Tibial artery (tissue), 4 donors: Measurements from ENCODE around the gene PPAT.
A peak's percentile ranks its signal among the peaks of the same experiment; 100 is the strongest.
"Not testable (repeated sequence)": the region's sequence is repeated elsewhere in the genome, so short reads cannot be mapped to it uniquely, and the experiment has no call there.

Experiments
- DNase-seq, 2 donors: peaks; one replicate each; pipeline ENCODE4 v3.0.0-alpha.2; 2019
- H3K27ac ChIP-seq, 2 donors: fragments of 200-600 bp; sonication (generic) in 1 of 2; 1 replicate in 1 of 2; 2 replicates in 1 of 2; pipeline ENCODE4 v1.5.1; 2018 to 2019; ENCODE audit warnings: mild to moderate bottlenecking in 1 of 2
- H3K27me3 ChIP-seq, 2 donors: fragments of 200-600 bp; sonication (generic) in 1 of 2; one replicate each; pipeline versions ENCODE4 v1.5.1 to v1.6.0; 2016 to 2019
- H3K36me3 ChIP-seq, 3 donors: fragments of 200-600 bp; sonication (generic) in 2 of 3; one replicate each; pipeline ENCODE4 v1.5.1; 2016 to 2019; ENCODE audit warnings: mild to moderate bottlenecking in 2 of 3
- H3K4me1 ChIP-seq, 4 donors: fragments of 200-600 bp; sonication (generic) in 2 of 4; 1 replicate in 3 of 4; 2 replicates in 1 of 4; pipeline ENCODE4 v1.5.1; 2016 to 2019
- H3K4me3 ChIP-seq, 2 donors: fragments of 200-600 bp; sonication (generic) in 1 of 2; 1 replicate in 1 of 2; 2 replicates in 1 of 2; pipeline ENCODE4 v1.5.1; 2018 to 2019; ENCODE audit warnings: mild to moderate bottlenecking in 2 of 2
- H3K9me3 ChIP-seq, 3 donors: fragments of 200-600 bp; sonication (generic) in 1 of 3; one replicate each; pipeline ENCODE4 v1.5.1; 2016 to 2019
- intact Hi-C: fragments of 100-400 bp; cut with DNase I; formaldehyde crosslinking; loops from one replicate; pipeline ENCODE4 v1.15.0; 2023; ENCODE audit warnings: low total_unique reads
- TF ChIP-seq, protein P1 (sequence below), 2 experiments: fragments of 200-600 bp in 1 of 2; fragments of 450-650 bp in 1 of 2; IDR thresholded peaks; one replicate each; pipeline ENCODE4 v1.5.1; 2017 to 2019; ENCODE audit warnings: antibody characterized with exemption in 2 of 2, mild to moderate bottlenecking in 1 of 2, moderate library complexity in 1 of 2

Gene PPAT

GRCh38 chr4:56468097-56468422 is 32.6 kb upstream of the PPAT start:
- Histone ChIP-seq H3K4me3 (peak overlapping the region; percentile 78 to 99), H3K4me1 (peaks cover 0 to 40% (median 24%) of the 10 kb centered on the region in 4 donors), H3K36me3 (peaks cover 16 to 28% (median 17%) of the 10 kb centered on the region in 3 donors), H3K27ac (peak overlapping the region; percentile 88 to 93), H3K9me3 (no peaks in the 10 kb centered on the region), H3K27me3 (no peaks in the 10 kb centered on the region)
- no peak for DNase-seq
- intact Hi-C loops, result loop anchor here (10.0 kb wide), 1 partner anchor 53 kb away; no protein-coding TSS in a partner anchor
- TF ChIP-seq, protein P1, sequence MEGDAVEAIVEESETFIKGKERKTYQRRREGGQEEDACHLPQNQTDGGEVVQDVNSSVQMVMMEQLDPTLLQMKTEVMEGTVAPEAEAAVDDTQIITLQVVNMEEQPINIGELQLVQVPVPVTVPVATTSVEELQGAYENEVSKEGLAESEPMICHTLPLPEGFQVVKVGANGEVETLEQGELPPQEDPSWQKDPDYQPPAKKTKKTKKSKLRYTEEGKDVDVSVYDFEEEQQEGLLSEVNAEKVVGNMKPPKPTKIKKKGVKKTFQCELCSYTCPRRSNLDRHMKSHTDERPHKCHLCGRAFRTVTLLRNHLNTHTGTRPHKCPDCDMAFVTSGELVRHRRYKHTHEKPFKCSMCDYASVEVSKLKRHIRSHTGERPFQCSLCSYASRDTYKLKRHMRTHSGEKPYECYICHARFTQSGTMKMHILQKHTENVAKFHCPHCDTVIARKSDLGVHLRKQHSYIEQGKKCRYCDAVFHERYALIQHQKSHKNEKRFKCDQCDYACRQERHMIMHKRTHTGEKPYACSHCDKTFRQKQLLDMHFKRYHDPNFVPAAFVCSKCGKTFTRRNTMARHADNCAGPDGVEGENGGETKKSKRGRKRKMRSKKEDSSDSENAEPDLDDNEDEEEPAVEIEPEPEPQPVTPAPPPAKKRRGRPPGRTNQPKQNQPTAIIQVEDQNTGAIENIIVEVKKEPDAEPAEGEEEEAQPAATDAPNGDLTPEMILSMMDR (IDR thresholded peaks at IDR 0.05), result no peak

DNA sequence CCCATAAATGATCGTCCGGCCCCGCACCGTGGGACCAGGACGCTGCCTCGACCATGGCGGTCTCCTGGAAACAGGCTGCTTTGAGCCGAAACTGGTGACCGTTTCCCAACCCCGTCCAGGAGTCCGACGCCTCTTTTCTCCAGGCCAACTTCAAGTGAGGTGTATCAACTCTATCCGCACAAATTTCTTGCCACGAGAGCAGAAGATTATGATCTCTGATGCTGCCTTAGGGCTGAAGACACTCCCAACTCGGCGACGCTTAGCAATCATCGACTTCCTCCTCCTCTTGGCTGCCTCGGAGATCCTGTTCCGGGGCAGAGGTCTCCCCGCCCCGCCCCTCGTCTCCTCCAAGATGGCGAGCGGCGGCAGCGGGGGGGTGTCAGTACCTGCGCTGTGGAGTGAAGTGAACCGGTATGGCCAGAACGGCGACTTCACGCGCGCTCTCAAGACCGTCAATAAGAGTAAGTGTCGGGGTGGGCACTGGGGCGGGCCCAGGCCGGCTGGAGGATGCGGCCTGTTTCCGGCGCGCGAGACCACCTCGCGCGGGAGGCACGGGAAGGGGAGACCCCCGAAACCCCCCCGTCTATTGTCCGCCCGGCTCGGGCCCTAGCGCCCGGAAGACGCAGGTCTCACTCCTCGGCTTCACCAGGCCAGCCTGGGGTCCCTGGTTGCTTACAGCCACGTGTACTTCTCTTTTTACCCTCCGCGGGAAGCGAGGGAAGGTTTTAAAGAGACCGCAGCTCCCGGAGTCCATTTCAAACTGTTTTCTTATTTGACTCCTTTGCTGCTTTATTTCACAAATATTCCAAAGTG is 32.1 kb upstream of the PPAT start, which contains the start of gene SRP72:
Gene SRP72, plus strand, starts transcription at position 334 of the 813 bp plus-strand sequence. Its CDS starts 19 bp downstream, at position 353.
- peak within 1 kb of the TSS; percentile 78 to 99 for H3K4me3 ChIP-seq
- peaks cover 0 to 40% (median 24%) of the 10 kb centered on the region in 4 donors for H3K4me1 ChIP-seq
- TF ChIP-seq, protein P1 (IDR thresholded peaks at IDR 0.05), result no peak
- peaks cover 11 to 27% (median 12%) of the 10 kb centered on the region in 3 donors for H3K36me3 ChIP-seq
- no peaks in the 10 kb centered on the region for H3K27me3 ChIP-seq
- H3K27ac ChIP-seq, result peak within 1 kb of the TSS; percentile 88 to 93
- intact Hi-C loops, result loop anchor here (2.0 to 10.0 kb wide), 2 partner anchors 33 to 53 kb away; partner anchors contain the start of gene PPAT
- no peaks in the 10 kb centered on the region for H3K9me3 ChIP-seq
- DNase-seq, result peak; percentile 91 to 92

DNA sequence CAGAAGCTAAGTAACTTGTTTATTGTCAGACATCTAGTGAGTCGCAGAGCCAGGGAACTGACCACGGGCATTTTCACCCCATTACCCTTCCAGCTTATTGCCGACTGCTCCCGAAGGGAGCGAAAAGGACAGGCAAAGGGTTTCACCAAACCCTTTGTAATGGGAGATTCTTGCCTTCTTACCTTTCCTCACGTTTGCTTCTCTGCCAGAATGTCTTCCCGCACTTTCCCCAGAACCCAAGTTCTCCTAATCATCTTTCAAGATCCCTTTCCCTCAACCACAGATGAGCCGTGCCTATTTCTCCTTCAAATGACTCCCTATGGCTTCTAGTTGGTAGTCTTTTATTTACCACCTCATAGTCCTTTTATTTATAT is 31.5 kb upstream of the PPAT start:
- intact Hi-C loops, result loop anchor here (2.0 to 10.0 kb wide), 2 partner anchors 32 to 52 kb away; partner anchors contain the start of gene PPAT
- H3K4me1 ChIP-seq, result peaks cover 0 to 40% (median 24%) of the 10 kb centered on the region in 4 donors
- peaks cover 12 to 27% (median 15%) of the 10 kb centered on the region in 3 donors for H3K36me3 ChIP-seq
- peak overlapping the region; percentile 88 to 93 for H3K27ac ChIP-seq
- DNase-seq, result no peak
- H3K4me3 ChIP-seq, result peak overlapping the region; percentile 78 to 99
- TF ChIP-seq, protein P1 (IDR thresholded peaks at IDR 0.05), result no peak
- H3K27me3 ChIP-seq, result no peaks in the 10 kb centered on the region
- no peaks in the 10 kb centered on the region for H3K9me3 ChIP-seq

GRCh38 chr4:56466296-56466761 is 30.9 kb upstream of the PPAT start:
- DNase-seq, H3K9me3 ChIP-seq, H3K27me3 ChIP-seq: not testable (repeated sequence)
- intact Hi-C loops, result loop anchor here (2.0 to 10.0 kb wide), 2 partner anchors 32 to 52 kb away; partner anchors contain the start of gene PPAT
- Histone ChIP-seq H3K36me3 (peaks cover 10 to 27% (median 15%) of the 10 kb centered on the region in 3 donors), H3K4me1 (peaks cover 0 to 40% (median 24%) of the 10 kb centered on the region in 4 donors), H3K4me3 (peak overlapping the region; percentile 78 to 99), H3K27ac (peak overlapping the region; percentile 88 to 93)

- Histone ChIP-seq H3K27me3 (no peaks in the 10 kb centered on the region), H3K27ac (no peak overlapping the region), H3K4me1 (peaks cover 0 to 40% (median 24%) of the 10 kb centered on the region in 4 donors), H3K9me3 (no peaks in the 10 kb centered on the region), H3K4me3 (peak overlapping the region; percentile 78 to 99), H3K36me3 (peaks cover 8 to 27% (median 14%) of the 10 kb centered on the region in 3 donors)
- DNase-seq, result no peak
- TF ChIP-seq, protein P1 (IDR thresholded peaks at IDR 0.05), result no peak
- intact Hi-C loops, result loop anchor here (2.0 to 10.0 kb wide), 2 partner anchors 31 to 51 kb away; partner anchors contain the start of gene PPAT
Observed at GRCh38 chr4:56465599-56466295, 30.3 kb upstream of the PPAT start.
